ENCODE results near the gene MTG1.

DNA sequence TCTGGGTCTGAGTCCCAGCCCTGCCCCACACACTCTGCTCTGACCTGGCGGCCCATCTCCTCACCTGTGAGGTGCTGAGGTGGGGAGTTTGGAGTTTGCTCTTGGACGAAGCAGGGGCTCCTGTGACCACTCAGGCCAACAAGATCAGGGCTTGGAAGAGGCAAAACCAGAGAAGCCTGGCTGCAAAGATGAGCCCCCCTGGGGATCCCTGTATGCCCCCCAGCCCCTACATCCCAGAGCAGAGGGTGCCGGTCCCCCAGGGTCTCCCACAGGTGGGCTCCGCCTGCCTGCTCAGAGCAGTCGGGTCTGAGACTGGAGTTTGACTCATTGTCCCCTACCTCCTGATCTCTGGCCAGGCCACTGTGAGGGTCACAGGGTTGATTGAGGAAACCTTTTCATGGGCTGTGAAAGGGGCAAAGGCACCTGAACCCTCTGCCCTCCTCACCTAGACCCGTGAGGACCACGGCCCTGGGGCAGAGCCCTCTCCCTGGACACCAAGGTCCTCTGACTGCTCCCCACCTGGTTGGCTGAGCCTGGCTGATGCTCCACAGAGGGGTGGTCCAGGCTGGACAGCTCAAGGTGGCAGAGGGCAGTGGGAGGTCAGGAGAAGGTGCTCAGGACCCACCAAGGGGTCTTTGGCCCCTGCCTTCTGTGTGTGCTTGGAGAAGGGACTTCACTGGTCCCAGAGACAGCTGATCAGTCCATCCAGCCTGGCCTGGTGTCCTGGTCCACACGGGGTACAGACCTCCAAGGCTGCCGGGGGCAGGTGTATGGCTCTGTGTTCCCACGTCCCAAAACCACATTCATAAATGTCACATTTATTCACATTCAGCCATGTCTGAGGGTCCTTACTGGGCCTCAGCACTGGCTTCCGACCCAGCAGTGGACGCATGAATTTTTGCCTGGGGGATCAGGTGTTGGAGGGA is 50.6 kb downstream of the MTG1 start:
- TF ChIP-seq, protein P1, sequence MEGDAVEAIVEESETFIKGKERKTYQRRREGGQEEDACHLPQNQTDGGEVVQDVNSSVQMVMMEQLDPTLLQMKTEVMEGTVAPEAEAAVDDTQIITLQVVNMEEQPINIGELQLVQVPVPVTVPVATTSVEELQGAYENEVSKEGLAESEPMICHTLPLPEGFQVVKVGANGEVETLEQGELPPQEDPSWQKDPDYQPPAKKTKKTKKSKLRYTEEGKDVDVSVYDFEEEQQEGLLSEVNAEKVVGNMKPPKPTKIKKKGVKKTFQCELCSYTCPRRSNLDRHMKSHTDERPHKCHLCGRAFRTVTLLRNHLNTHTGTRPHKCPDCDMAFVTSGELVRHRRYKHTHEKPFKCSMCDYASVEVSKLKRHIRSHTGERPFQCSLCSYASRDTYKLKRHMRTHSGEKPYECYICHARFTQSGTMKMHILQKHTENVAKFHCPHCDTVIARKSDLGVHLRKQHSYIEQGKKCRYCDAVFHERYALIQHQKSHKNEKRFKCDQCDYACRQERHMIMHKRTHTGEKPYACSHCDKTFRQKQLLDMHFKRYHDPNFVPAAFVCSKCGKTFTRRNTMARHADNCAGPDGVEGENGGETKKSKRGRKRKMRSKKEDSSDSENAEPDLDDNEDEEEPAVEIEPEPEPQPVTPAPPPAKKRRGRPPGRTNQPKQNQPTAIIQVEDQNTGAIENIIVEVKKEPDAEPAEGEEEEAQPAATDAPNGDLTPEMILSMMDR (IDR thresholded peaks at IDR 0.05; ENCODE audit: insufficient read depth, low read length): no peak
- TF ChIP-seq, protein P2, sequence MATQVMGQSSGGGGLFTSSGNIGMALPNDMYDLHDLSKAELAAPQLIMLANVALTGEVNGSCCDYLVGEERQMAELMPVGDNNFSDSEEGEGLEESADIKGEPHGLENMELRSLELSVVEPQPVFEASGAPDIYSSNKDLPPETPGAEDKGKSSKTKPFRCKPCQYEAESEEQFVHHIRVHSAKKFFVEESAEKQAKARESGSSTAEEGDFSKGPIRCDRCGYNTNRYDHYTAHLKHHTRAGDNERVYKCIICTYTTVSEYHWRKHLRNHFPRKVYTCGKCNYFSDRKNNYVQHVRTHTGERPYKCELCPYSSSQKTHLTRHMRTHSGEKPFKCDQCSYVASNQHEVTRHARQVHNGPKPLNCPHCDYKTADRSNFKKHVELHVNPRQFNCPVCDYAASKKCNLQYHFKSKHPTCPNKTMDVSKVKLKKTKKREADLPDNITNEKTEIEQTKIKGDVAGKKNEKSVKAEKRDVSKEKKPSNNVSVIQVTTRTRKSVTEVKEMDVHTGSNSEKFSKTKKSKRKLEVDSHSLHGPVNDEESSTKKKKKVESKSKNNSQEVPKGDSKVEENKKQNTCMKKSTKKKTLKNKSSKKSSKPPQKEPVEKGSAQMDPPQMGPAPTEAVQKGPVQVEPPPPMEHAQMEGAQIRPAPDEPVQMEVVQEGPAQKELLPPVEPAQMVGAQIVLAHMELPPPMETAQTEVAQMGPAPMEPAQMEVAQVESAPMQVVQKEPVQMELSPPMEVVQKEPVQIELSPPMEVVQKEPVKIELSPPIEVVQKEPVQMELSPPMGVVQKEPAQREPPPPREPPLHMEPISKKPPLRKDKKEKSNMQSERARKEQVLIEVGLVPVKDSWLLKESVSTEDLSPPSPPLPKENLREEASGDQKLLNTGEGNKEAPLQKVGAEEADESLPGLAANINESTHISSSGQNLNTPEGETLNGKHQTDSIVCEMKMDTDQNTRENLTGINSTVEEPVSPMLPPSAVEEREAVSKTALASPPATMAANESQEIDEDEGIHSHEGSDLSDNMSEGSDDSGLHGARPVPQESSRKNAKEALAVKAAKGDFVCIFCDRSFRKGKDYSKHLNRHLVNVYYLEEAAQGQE (IDR thresholded peaks at IDR 0.05; ENCODE audit: insufficient replicate concordance, low read depth): no peak
- TF ChIP-seq POLR2AphosphoS5 (IDR thresholded peaks at IDR 0.05; ENCODE audit: low read depth) (no peak), SPI1 (IDR thresholded peaks at IDR 0.05; ENCODE audit: borderline replicate concordance, low read depth) (no peak), GABPA (IDR thresholded peaks at IDR 0.05; ENCODE audit: low read depth) (no peak)

Data from HL-60 (cell line).